Measurements from ENCODE around the gene PPT1.

Gene PPT1

GRCh38 chr1:40041466-40041838 is 55.6 kb downstream of the PPT1 start:
- Histone ChIP-seq H3F3A (ENCODE audit: low read depth) (peaks cover 10% of the 10 kb centered on the region), H3K9me3 (ENCODE audit: insufficient read depth, low read depth, low read length) (no peaks in the 10 kb centered on the region), H3K4me1 (ENCODE audit: insufficient read depth, low read length, poor library complexity, severe bottlenecking) (peaks cover 50% of the 10 kb centered on the region), H3K36me3 (ENCODE audit: insufficient read depth, low read length) (no peaks in the 10 kb centered on the region), H3K79me2 (ENCODE audit: insufficient read depth, low read length) (peaks cover 59% of the 10 kb centered on the region), H2AFZ (ENCODE audit: low read length) (no peak overlapping the region), H4K20me1 (ENCODE audit: insufficient read depth, low read length, poor library complexity, severe bottlenecking) (peaks cover 47% of the 10 kb centered on the region), H3K9ac (ENCODE audit: low read depth, low read length, poor library complexity, severe bottlenecking) (peak overlapping the region; percentile 91), H3K4me2 (ENCODE audit: low read depth, low read length, poor library complexity, severe bottlenecking) (peak overlapping the region; percentile 99), H3K4me3 (ENCODE audit: low read length, poor library complexity, severe bottlenecking) (peak overlapping the region; percentile 97), H3K27me3 (ENCODE audit: insufficient read depth, low read length, poor library complexity, severe bottlenecking) (peaks cover 5% of the 10 kb centered on the region), H3K9me2 (replicated peaks; ENCODE audit: low read depth, low read length) (no peaks in the 10 kb centered on the region)
- TF ChIP-seq, protein P1, sequence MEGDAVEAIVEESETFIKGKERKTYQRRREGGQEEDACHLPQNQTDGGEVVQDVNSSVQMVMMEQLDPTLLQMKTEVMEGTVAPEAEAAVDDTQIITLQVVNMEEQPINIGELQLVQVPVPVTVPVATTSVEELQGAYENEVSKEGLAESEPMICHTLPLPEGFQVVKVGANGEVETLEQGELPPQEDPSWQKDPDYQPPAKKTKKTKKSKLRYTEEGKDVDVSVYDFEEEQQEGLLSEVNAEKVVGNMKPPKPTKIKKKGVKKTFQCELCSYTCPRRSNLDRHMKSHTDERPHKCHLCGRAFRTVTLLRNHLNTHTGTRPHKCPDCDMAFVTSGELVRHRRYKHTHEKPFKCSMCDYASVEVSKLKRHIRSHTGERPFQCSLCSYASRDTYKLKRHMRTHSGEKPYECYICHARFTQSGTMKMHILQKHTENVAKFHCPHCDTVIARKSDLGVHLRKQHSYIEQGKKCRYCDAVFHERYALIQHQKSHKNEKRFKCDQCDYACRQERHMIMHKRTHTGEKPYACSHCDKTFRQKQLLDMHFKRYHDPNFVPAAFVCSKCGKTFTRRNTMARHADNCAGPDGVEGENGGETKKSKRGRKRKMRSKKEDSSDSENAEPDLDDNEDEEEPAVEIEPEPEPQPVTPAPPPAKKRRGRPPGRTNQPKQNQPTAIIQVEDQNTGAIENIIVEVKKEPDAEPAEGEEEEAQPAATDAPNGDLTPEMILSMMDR (conservative IDR thresholded peaks at IDR 0.05; ENCODE audit: low read length), result no peak
- no peak for TF ChIP-seq EZH2phosphoT487 (IDR thresholded peaks at IDR 0.05; ENCODE audit: borderline replicate concordance)

GRCh38 chr1:40040511-40041465 is 56.3 kb downstream of the PPT1 start, which contains the start of gene CAP1:
Gene CAP1, plus strand, starts transcription at chr1:40040729. Its CDS starts 18,618 bp downstream, at chr1:40059347.
- H3K79me2 ChIP-seq (ENCODE audit: insufficient read depth, low read length), result peaks cover 52% of the 10 kb centered on the region
- peaks cover 40% of the 10 kb centered on the region for H4K20me1 ChIP-seq (ENCODE audit: insufficient read depth, low read length, poor library complexity, severe bottlenecking)
- peak within 1 kb of the TSS; percentile 97 for H3K4me3 ChIP-seq (ENCODE audit: low read length, poor library complexity, severe bottlenecking)
- H3K36me3 ChIP-seq (ENCODE audit: insufficient read depth, low read length), result no peaks in the 10 kb centered on the region
- peaks cover 10% of the 10 kb centered on the region for H3F3A ChIP-seq (ENCODE audit: low read depth)
- peaks cover 5% of the 10 kb centered on the region for H3K27me3 ChIP-seq (ENCODE audit: insufficient read depth, low read length, poor library complexity, severe bottlenecking)
- TF ChIP-seq, protein P1 (conservative IDR thresholded peaks at IDR 0.05; ENCODE audit: low read length), result no peak
- TF ChIP-seq EZH2phosphoT487 (IDR thresholded peaks at IDR 0.05; ENCODE audit: borderline replicate concordance), result no peak
- peak within 1 kb of the TSS; percentile 99 for H3K9ac ChIP-seq (ENCODE audit: low read depth, low read length, poor library complexity, severe bottlenecking)
- H3K4me1 ChIP-seq (ENCODE audit: insufficient read depth, low read length, poor library complexity, severe bottlenecking), result peaks cover 50% of the 10 kb centered on the region
- peak within 1 kb of the TSS; percentile 88 for H2AFZ ChIP-seq (ENCODE audit: low read length)
- H3K9me3 ChIP-seq (ENCODE audit: insufficient read depth, low read depth, low read length), result no peaks in the 10 kb centered on the region
- peak within 1 kb of the TSS; percentile 99 for H3K4me2 ChIP-seq (ENCODE audit: low read depth, low read length, poor library complexity, severe bottlenecking)
- H3K9me2 ChIP-seq (replicated peaks; ENCODE audit: low read depth, low read length), result no peaks in the 10 kb centered on the region

DNA sequence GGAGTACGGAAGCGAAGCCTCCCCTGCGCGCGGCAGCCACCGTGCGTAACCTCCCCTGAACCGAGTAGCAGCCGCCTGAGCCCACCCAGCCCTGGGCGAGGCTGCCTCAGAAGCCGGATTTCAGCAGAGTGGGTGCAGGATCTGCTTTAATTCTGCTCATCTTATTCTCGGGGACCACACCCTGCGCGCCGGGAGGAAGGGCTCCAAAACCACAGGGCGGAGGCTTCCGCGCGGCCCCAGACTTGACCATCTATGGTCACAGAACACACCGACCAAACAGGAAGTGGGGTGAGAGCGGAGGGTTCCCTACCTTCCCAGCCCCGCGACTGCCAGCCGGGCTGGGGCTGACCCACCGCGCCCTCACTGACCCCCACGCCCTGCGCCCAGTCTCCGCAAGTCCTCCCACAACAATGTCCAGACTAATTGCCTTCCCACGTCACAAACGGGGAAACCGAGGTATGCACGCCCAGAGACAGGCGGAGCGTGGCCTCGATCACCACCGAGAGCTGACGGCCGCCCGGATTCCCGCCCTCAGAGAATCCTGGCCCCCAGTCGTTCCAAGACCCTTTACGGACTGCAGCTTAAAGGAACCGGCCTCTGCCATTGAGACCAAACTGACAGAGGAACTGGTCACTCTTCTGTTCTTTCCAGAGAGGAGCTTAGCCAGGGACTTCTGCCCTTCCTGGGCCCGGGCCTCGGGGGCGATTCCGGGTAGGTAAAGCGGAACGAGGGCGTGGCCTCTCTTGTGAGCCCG is 57.1 kb downstream of the PPT1 start:
- TF ChIP-seq, protein P1 (conservative IDR thresholded peaks at IDR 0.05; ENCODE audit: low read length), result no peak
- no peak for TF ChIP-seq EZH2phosphoT487 (IDR thresholded peaks at IDR 0.05; ENCODE audit: borderline replicate concordance)
- H4K20me1 ChIP-seq (ENCODE audit: insufficient read depth, low read length, poor library complexity, severe bottlenecking), result peaks cover 34% of the 10 kb centered on the region
- peak overlapping the region; percentile 88 for H2AFZ ChIP-seq (ENCODE audit: low read length)
- peaks cover 5% of the 10 kb centered on the region for H3K27me3 ChIP-seq (ENCODE audit: insufficient read depth, low read length, poor library complexity, severe bottlenecking)
- H3K9me3 ChIP-seq (ENCODE audit: insufficient read depth, low read depth, low read length), result no peaks in the 10 kb centered on the region
- H3K9me2 ChIP-seq (replicated peaks; ENCODE audit: low read depth, low read length), result no peaks in the 10 kb centered on the region
- peaks cover 57% of the 10 kb centered on the region for H3K4me1 ChIP-seq (ENCODE audit: insufficient read depth, low read length, poor library complexity, severe bottlenecking)
- H3K36me3 ChIP-seq (ENCODE audit: insufficient read depth, low read length), result no peaks in the 10 kb centered on the region
- H3K4me3 ChIP-seq (ENCODE audit: low read length, poor library complexity, severe bottlenecking), result peak overlapping the region; percentile 97
- peak overlapping the region; percentile 88 for H3K4me2 ChIP-seq (ENCODE audit: low read depth, low read length, poor library complexity, severe bottlenecking)
- peak overlapping the region; percentile 99 for H3K9ac ChIP-seq (ENCODE audit: low read depth, low read length, poor library complexity, severe bottlenecking)
- peaks cover 13% of the 10 kb centered on the region for H3F3A ChIP-seq (ENCODE audit: low read depth)
- H3K79me2 ChIP-seq (ENCODE audit: insufficient read depth, low read length), result peaks cover 44% of the 10 kb centered on the region

Measured in Loucy (cell line).